SK-N-DZ (cell line): ENCODE data around the gene NTM.

Experiments used
- DNase-seq: peaks from one replicate; pipeline ENCODE4 v3.0.0-alpha.2; 2015; ENCODE audit warnings: low spot score

The NTM gene

GRCh38 chr11:132202621-132203020 is 832.2 kb downstream of the NTM start:
- DNase-seq: no peak

- no peak for DNase-seq
These were observed 834.6 kb downstream of the NTM start for GRCh38 chr11:132205006-132205405.

- no peak for DNase-seq
These were observed 835.1 kb downstream of the NTM start for GRCh38 chr11:132205496-132205895.

- no peak for DNase-seq
These were observed 836.6 kb downstream of the NTM start for GRCh38 chr11:132206993-132207392.

- no peak for DNase-seq
These were observed 838.2 kb downstream of the NTM start for GRCh38 chr11:132208477-132209055.

GRCh38 chr11:132211479-132211878 is 841.1 kb downstream of the NTM start:
- no peak for DNase-seq

- no peak for DNase-seq
These were observed 847.4 kb downstream of the NTM start for GRCh38 chr11:132217856-132218255.

GRCh38 chr11:132220474-132220873 is 850.1 kb downstream of the NTM start:
- DNase-seq: no peak

- no peak for DNase-seq
These were observed 851.9 kb downstream of the NTM start for GRCh38 chr11:132222345-132222744.

GRCh38 chr11:132226522-132226921 is 856.1 kb downstream of the NTM start:
- no peak for DNase-seq

GRCh38 chr11:132228746-132229325 is 858.4 kb downstream of the NTM start:
- no peak for DNase-seq

- DNase-seq: no peak
These were observed 861.4 kb downstream of the NTM start for GRCh38 chr11:132231656-132232347.

GRCh38 chr11:132234878-132235277 is 864.5 kb downstream of the NTM start:
- no peak for DNase-seq

- no peak for DNase-seq
These were observed 867.4 kb downstream of the NTM start for GRCh38 chr11:132237781-132238180.

- DNase-seq: no peak
These were observed 868.0 kb downstream of the NTM start for GRCh38 chr11:132238331-132238866.

GRCh38 chr11:132240374-132240773 is 870.0 kb downstream of the NTM start:
- DNase-seq: no peak

- DNase-seq: no peak
These were observed 872.2 kb downstream of the NTM start for GRCh38 chr11:132242632-132243031.

- no peak for DNase-seq
These were observed 874.4 kb downstream of the NTM start for GRCh38 chr11:132244846-132245245.

- DNase-seq: no peak
These were observed 875.3 kb downstream of the NTM start for GRCh38 chr11:132245403-132246385.

GRCh38 chr11:132248580-132248979 is 878.2 kb downstream of the NTM start:
- DNase-seq: no peak

GRCh38 chr11:132249256-132249655 is 878.8 kb downstream of the NTM start:
- no peak for DNase-seq

- no peak for DNase-seq
These were observed 880.6 kb downstream of the NTM start for GRCh38 chr11:132251061-132251460.
